WTC11 (cell line): ENCODE measurements around the gene ALG2. TPM values are rescaled to one million over a fixed set of nuclear protein-coding genes. Genes with fewer than 3 reads are reported as not detected.

Experiments
- ATAC-seq: fragments of 200-7000 bp; cut with Tn5 transposase; 2 replicates; pipeline ENCODE4 v1.10.0; 2021; ENCODE audit warnings: mild to moderate bottlenecking, moderate library complexity
- CTCF ChIA-PET: fragments of 300-600 bp; sonication (Branson Sonifier 250); formaldehyde crosslinking; loops from one replicate; lab custom pipeline; 2021; ENCODE audit warnings: antibody characterized with exemption; lab: Charles Lee
- POLR2A ChIA-PET: fragments of 350-600 bp; sonication (Branson Sonifier 250); formaldehyde crosslinking; loops from one replicate; lab custom pipeline; 2021; ENCODE audit warnings: antibody characterized with exemption; lab: Charles Lee
- DNase-seq: peaks from one replicate; pipeline ENCODE4 v3.0.0; 2021; ENCODE audit warnings: low spot score
- H3K27ac Mint-ChIP-seq: 2 replicates; pipeline ENCODE4 v1.8.0; 2021; ENCODE audit warnings: mixed read lengths
- H3K27me3 Mint-ChIP-seq: 2 replicates; pipeline ENCODE4 v1.8.0; 2021; ENCODE audit warnings: low read depth, mild to moderate bottlenecking, moderate library complexity, mixed read lengths
- H3K36me3 Mint-ChIP-seq: 2 replicates; pipeline ENCODE4 v1.8.0; 2021; ENCODE audit warnings: mixed read lengths
- H3K4me1 Mint-ChIP-seq: 2 replicates; pipeline ENCODE4 v1.8.0; 2022; ENCODE audit warnings: mixed read lengths
- H3K4me3 Mint-ChIP-seq: 2 replicates; pipeline ENCODE4 v1.8.0; 2021; ENCODE audit warnings: mild to moderate bottlenecking, moderate library complexity, mixed read lengths
- H3K9me3 Mint-ChIP-seq: 2 replicates; pipeline ENCODE4 v1.8.0; 2021; ENCODE audit warnings: mixed read lengths
- ATF1 ChIP-seq: sonication (generic); formaldehyde crosslinking; IDR thresholded peaks from 2 replicates; pipeline ENCODE4 v1.8.1; 2023; ENCODE audit warnings: mild to moderate bottlenecking, moderate library complexity, missing genetic modification reagents
- EMX1 ChIP-seq: fragments of 250-450 bp; sonication (Bioruptor Pico); IDR thresholded peaks from 2 replicates; pipeline ENCODE4 v1.8.0; 2021; ENCODE audit warnings: mild to moderate bottlenecking
- GTF2I ChIP-seq: fragments of 250-450 bp; sonication (Bioruptor Pico); conservative IDR thresholded peaks from 2 replicates; pipeline ENCODE4 v1.4.0; 2021; ENCODE audit warnings: mild to moderate bottlenecking
- IRF1 ChIP-seq: sonication (generic); formaldehyde crosslinking; IDR thresholded peaks from 2 replicates; pipeline ENCODE4 v1.8.0; 2023; ENCODE audit warnings: missing genetic modification reagents
- JAZF1 ChIP-seq: fragments of 250-450 bp; sonication (Bioruptor Pico); IDR thresholded peaks from 2 replicates; pipeline ENCODE4 v1.9.0; 2021; ENCODE audit warnings: moderate library complexity, mild to moderate bottlenecking, inconsistent platforms
- MLX ChIP-seq: sonication (generic); formaldehyde crosslinking; IDR thresholded peaks from 2 replicates; pipeline ENCODE4 v1.8.1; 2023; ENCODE audit warnings: mild to moderate bottlenecking, missing genetic modification reagents, moderate library complexity
- MXD4 ChIP-seq: fragments of 250-450 bp; sonication (Bioruptor Pico); IDR thresholded peaks from 2 replicates; pipeline ENCODE4 v1.8.0; 2021; ENCODE audit warnings: mild to moderate bottlenecking, moderate library complexity, borderline replicate concordance
- NFATC4 ChIP-seq: fragments of 250-450 bp; sonication (Bioruptor Pico); IDR thresholded peaks from 2 replicates; pipeline ENCODE4 v1.9.0; 2021; ENCODE audit warnings: mild to moderate bottlenecking
- NR1H2 ChIP-seq: sonication (generic); formaldehyde crosslinking; IDR thresholded peaks from 2 replicates; pipeline ENCODE4 v1.9.0; 2021; ENCODE audit warnings: mild to moderate bottlenecking, moderate library complexity, missing genetic modification reagents
- OVOL2 ChIP-seq: fragments of 250-450 bp; sonication (Bioruptor Pico); IDR thresholded peaks from 2 replicates; pipeline ENCODE4 v1.9.0; 2021; ENCODE audit warnings: mild to moderate bottlenecking, borderline replicate concordance
- SOX15 ChIP-seq: fragments of 250-450 bp; sonication (Bioruptor Pico); IDR thresholded peaks from 2 replicates; pipeline ENCODE4 v1.9.0; 2021; ENCODE audit warnings: mild to moderate bottlenecking
- ZBTB21 ChIP-seq: sonication (generic); formaldehyde crosslinking; IDR thresholded peaks from 2 replicates; pipeline ENCODE4 v1.8.1; 2023; ENCODE audit warnings: mild to moderate bottlenecking, missing genetic modification reagents, borderline replicate concordance
- ZNF121 ChIP-seq: sonication (generic); formaldehyde crosslinking; IDR thresholded peaks from 2 replicates; pipeline ENCODE4 v1.8.0; 2023; ENCODE audit warnings: missing genetic modification reagents
- ZNF425 ChIP-seq: fragments of 250-450 bp; sonication (Bioruptor Pico); conservative IDR thresholded peaks from 2 replicates; pipeline ENCODE4 v1.9.0; 2021; ENCODE audit warnings: mild to moderate bottlenecking
- total RNA-seq: library from RNA; stranded (reverse); gene quantifications from 3 replicates; pipeline ENCODE4 v1.2.3, GENCODE V29; 2021
- TF ChIP-seq, protein P1 (sequence below): sonication (generic); formaldehyde crosslinking; IDR thresholded peaks from 2 replicates; pipeline ENCODE4 v1.8.1; 2023; ENCODE audit warnings: mild to moderate bottlenecking, missing genetic modification reagents, moderate library complexity
- TF ChIP-seq, protein P2 (sequence below): sonication (generic); formaldehyde crosslinking; IDR thresholded peaks from 2 replicates; pipeline ENCODE4 v1.8.0; 2022; ENCODE audit warnings: missing genetic modification reagents
- TF ChIP-seq, protein P3 (sequence below): sonication (generic); formaldehyde crosslinking; IDR thresholded peaks from 2 replicates; pipeline ENCODE4 v1.8.0; 2022; ENCODE audit warnings: mild to moderate bottlenecking, missing genetic modification reagents
- TF ChIP-seq, protein P4 (sequence below): sonication (generic); formaldehyde crosslinking; IDR thresholded peaks from 2 replicates; pipeline ENCODE4 v1.8.0; 2022; ENCODE audit warnings: mild to moderate bottlenecking, missing genetic modification reagents
- TF ChIP-seq, protein P5 (sequence below): fragments of 250-450 bp; sonication (Bioruptor Pico); IDR thresholded peaks from 2 replicates; pipeline ENCODE4 v2.1.2; 2022; ENCODE audit warnings: mild to moderate bottlenecking, moderate library complexity

Gene ALG2
- total RNA-seq, 1 experiment from 2014 or later: 25.2 TPM

- POLR2A ChIA-PET: no interaction called here
Measured at GRCh38 chr9:99235926-99236634, 14.3 kb upstream of the ALG2 start.

DNA sequence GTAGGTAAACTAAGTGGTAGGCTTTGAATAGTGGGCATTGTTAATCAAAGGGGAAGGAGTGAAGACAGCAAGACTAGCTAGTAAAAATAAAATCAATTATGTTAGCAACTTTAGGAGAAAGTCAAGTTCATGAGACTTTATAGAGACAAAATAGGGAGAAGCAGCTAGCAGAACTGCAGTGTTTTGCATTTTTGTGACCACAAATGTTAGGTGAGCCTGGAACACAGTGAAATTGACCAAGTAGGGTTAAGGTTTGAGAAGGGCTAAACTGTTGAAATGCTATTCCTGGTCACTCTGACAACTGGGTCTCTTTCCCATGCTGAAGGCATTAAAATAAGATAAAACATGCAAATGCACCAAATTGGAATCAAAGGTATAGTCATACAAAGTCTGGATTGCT is 13.3 kb upstream of the ALG2 start:
- Mint-ChIP-seq H3K4me1 (no peaks in the 10 kb centered on the region), H3K4me3 (no peak overlapping the region), H3K36me3 (peaks cover 14% of the 10 kb centered on the region), H3K27ac (no peak overlapping the region), H3K27me3 (no peaks in the 10 kb centered on the region), H3K9me3 (no peaks in the 10 kb centered on the region; the same call in 1 of the 2 replicates)
- ChIA-PET CTCF (interaction anchor here (1.0 to 1.6 kb wide), 2 partner anchors 50 to 61 kb away, joined by 3 to 5 read pairs; no protein-coding TSS in a partner anchor), POLR2A (no interaction called here)
- ATAC-seq: no peak
- DNase-seq: no peak
- TF ChIP-seq NR1H2 (CRISPR knock-in tag) (no peak), SOX15 (CRISPR knock-in tag) (no peak)
- TF ChIP-seq, protein P1, sequence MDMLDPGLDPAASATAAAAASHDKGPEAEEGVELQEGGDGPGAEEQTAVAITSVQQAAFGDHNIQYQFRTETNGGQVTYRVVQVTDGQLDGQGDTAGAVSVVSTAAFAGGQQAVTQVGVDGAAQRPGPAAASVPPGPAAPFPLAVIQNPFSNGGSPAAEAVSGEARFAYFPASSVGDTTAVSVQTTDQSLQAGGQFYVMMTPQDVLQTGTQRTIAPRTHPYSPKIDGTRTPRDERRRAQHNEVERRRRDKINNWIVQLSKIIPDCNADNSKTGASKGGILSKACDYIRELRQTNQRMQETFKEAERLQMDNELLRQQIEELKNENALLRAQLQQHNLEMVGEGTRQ (CRISPR knock-in tag): no peak
- TF ChIP-seq, protein P2, sequence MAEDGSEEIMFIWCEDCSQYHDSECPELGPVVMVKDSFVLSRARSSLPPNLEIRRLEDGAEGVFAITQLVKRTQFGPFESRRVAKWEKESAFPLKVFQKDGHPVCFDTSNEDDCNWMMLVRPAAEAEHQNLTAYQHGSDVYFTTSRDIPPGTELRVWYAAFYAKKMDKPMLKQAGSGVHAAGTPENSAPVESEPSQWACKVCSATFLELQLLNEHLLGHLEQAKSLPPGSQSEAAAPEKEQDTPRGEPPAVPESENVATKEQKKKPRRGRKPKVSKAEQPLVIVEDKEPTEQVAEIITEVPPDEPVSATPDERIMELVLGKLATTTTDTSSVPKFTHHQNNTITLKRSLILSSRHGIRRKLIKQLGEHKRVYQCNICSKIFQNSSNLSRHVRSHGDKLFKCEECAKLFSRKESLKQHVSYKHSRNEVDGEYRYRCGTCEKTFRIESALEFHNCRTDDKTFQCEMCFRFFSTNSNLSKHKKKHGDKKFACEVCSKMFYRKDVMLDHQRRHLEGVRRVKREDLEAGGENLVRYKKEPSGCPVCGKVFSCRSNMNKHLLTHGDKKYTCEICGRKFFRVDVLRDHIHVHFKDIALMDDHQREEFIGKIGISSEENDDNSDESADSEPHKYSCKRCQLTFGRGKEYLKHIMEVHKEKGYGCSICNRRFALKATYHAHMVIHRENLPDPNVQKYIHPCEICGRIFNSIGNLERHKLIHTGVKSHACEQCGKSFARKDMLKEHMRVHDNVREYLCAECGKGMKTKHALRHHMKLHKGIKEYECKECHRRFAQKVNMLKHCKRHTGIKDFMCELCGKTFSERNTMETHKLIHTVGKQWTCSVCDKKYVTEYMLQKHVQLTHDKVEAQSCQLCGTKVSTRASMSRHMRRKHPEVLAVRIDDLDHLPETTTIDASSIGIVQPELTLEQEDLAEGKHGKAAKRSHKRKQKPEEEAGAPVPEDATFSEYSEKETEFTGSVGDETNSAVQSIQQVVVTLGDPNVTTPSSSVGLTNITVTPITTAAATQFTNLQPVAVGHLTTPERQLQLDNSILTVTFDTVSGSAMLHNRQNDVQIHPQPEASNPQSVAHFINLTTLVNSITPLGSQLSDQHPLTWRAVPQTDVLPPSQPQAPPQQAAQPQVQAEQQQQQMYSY (CRISPR knock-in tag): no peak
- TF ChIP-seq, protein P3, sequence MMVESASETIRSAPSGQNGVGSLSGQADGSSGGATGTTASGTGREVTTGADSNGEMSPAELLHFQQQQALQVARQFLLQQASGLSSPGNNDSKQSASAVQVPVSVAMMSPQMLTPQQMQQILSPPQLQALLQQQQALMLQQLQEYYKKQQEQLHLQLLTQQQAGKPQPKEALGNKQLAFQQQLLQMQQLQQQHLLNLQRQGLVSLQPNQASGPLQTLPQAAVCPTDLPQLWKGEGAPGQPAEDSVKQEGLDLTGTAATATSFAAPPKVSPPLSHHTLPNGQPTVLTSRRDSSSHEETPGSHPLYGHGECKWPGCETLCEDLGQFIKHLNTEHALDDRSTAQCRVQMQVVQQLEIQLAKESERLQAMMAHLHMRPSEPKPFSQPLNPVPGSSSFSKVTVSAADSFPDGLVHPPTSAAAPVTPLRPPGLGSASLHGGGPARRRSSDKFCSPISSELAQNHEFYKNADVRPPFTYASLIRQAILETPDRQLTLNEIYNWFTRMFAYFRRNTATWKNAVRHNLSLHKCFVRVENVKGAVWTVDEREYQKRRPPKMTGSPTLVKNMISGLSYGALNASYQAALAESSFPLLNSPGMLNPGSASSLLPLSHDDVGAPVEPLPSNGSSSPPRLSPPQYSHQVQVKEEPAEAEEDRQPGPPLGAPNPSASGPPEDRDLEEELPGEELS (CRISPR knock-in tag): no peak

More at GRCh38 chr9:99235926-99236634, 14.3 kb upstream of the ALG2 start:
- H3K27ac Mint-ChIP-seq: no peak overlapping the region
- H3K27me3 Mint-ChIP-seq: no peaks in the 10 kb centered on the region
- no peaks in the 10 kb centered on the region; the same call in 1 of the 2 replicates for H3K9me3 Mint-ChIP-seq
- no peak overlapping the region for H3K4me3 Mint-ChIP-seq
- CTCF ChIA-PET: no interaction called here
- DNase-seq (no peak), ATAC-seq (no peak)
- TF ChIP-seq ZNF425 (no peak), ATF1 (CRISPR knock-in tag) (no peak), GTF2I (CRISPR knock-in tag) (no peak), ZBTB21 (CRISPR knock-in tag) (no peak), EMX1 (CRISPR knock-in tag) (no peak), NR1H2 (CRISPR knock-in tag) (no peak), JAZF1 (CRISPR knock-in tag) (no peak), IRF1 (CRISPR knock-in tag) (no peak), ZNF121 (CRISPR knock-in tag) (no peak), MLX (CRISPR knock-in tag) (no peak), NFATC4 (no peak), MXD4 (CRISPR knock-in tag) (no peak), OVOL2 (CRISPR knock-in tag) (no peak)
- TF ChIP-seq, protein P4, sequence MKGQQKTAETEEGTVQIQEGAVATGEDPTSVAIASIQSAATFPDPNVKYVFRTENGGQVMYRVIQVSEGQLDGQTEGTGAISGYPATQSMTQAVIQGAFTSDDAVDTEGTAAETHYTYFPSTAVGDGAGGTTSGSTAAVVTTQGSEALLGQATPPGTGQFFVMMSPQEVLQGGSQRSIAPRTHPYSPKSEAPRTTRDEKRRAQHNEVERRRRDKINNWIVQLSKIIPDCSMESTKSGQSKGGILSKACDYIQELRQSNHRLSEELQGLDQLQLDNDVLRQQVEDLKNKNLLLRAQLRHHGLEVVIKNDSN (CRISPR knock-in tag): no peak
- TF ChIP-seq, protein P5, sequence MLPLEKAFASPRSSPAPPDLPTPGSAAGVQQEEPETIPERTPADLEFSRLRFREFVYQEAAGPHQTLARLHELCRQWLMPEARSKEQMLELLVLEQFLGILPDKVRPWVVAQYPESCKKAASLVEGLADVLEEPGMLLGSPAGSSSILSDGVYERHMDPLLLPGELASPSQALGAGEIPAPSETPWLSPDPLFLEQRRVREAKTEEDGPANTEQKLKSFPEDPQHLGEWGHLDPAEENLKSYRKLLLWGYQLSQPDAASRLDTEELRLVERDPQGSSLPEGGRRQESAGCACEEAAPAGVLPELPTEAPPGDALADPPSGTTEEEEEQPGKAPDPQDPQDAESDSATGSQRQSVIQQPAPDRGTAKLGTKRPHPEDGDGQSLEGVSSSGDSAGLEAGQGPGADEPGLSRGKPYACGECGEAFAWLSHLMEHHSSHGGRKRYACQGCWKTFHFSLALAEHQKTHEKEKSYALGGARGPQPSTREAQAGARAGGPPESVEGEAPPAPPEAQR: no peak
- TF ChIP-seq, protein P1 (CRISPR knock-in tag): no peak
- H3K4me1 Mint-ChIP-seq: no peaks in the 10 kb centered on the region
- H3K36me3 Mint-ChIP-seq: peaks cover 5% of the 10 kb centered on the region
